ENCODE data around the gene CHCHD3.

DNA sequence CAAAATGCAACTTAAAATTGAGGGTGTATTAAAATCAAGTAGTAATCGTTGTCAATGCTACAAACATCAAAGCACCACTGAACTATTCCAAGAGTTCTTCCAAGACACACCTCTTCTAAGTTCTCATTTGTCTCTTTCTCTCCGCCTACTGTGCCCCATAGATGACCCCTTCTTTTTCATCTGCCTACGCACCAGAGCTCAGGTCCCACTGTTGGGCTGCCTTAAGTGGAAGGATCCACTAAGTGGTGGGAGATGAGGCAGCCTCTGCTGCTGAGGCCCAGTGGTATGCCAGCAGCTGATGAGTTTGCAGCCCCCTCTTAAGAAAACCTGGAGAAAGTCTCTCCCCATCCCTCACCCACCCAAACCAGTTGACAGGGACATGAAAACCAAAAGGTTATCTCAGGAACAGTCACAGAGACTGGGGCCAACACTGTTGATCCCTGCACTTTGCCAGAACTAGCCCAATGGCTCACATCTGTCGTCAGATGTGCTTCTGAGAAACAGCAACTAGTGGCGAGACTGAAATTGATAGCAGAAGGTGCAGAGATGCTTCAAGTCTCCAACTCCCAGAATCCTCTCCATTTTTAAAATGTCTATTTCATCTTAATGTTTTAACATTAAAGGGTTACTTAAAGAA is 88.4 kb downstream of the CHCHD3 start:
- TF ChIP-seq USF2 (IDR thresholded peaks at IDR 0.05; ENCODE audit: low read depth, low read length) (no peak), CTCF (conservative IDR thresholded peaks at IDR 0.05; ENCODE audit: low read depth, low read length) (no peak), POLR2A (IDR thresholded peaks at IDR 0.05; ENCODE audit: low read depth, low read length) (no peak)
